GM12878 (cell line): ENCODE measurements around the gene PRRT1. TPM values are rescaled to one million over a fixed set of nuclear protein-coding genes. Genes with fewer than 3 reads are reported as not detected.

ENCODE experiments used
- CHD1 ChIP-seq: IDR thresholded peaks from 2 replicates; pipeline ENCODE4 v1.6.1; 2012; ENCODE audit warnings: low read depth, low read length, improper control_type of control experiment
- CREM ChIP-seq: IDR thresholded peaks from 2 replicates; pipeline ENCODE4 v1.6.1; 2014; ENCODE audit warnings: antibody characterized with exemption, low read depth
- ELK1 ChIP-seq: IDR thresholded peaks from 2 replicates; pipeline ENCODE4 v1.6.1; 2012; ENCODE audit warnings: low read depth, low read length, improper control_type of control experiment
- ETV6 ChIP-seq, 2 experiments: fragments of 450-650 bp in 1 of 2; IDR thresholded peaks in 1 of 2; conservative IDR thresholded peaks in 1 of 2; 2 replicates each; pipeline ENCODE4 v1.6.1; 2014; ENCODE audit warnings: antibody characterized with exemption in 1 of 2, borderline replicate concordance in 1 of 2, low read depth in 1 of 2, mild to moderate bottlenecking in 1 of 2, moderate library complexity in 1 of 2
- HCFC1 ChIP-seq: fragments of 150-350 bp; IDR thresholded peaks from 2 replicates; pipeline ENCODE4 v1.6.1; 2014; ENCODE audit warnings: low read length
- HDAC2 ChIP-seq: fragments of 200-600 bp; sonication (generic); IDR thresholded peaks from 2 replicates; pipeline ENCODE4 v1.6.1; 2017
- HDAC6 ChIP-seq: fragments of 200-600 bp; sonication (generic); IDR thresholded peaks from one replicate; pipeline ENCODE4 v1.8.0; 2017; ENCODE audit warnings: antibody characterized with exemption; ENCODE audit not compliant: unreplicated experiment
- HDGF ChIP-seq: fragments of 450-650 bp; IDR thresholded peaks from 2 replicates; pipeline ENCODE4 v1.6.1; 2016; ENCODE audit warnings: antibody characterized with exemption
- JUNB ChIP-seq: IDR thresholded peaks from 2 replicates; pipeline ENCODE4 v1.6.1; 2016; ENCODE audit warnings: antibody characterized with exemption, mild to moderate bottlenecking
- KLF5 ChIP-seq: fragments of 450-650 bp; IDR thresholded peaks from 2 replicates; pipeline ENCODE4 v1.6.1; 2014; ENCODE audit warnings: mild to moderate bottlenecking; ENCODE audit not compliant: partially characterized antibody
- LARP7 ChIP-seq: fragments of 450-650 bp; IDR thresholded peaks from 2 replicates; pipeline ENCODE4 v1.6.1; 2017; ENCODE audit warnings: mild to moderate bottlenecking
- MLLT1 ChIP-seq: fragments of 450-650 bp; IDR thresholded peaks from 2 replicates; pipeline ENCODE4 v1.6.1; 2016; ENCODE audit warnings: mild to moderate bottlenecking
- MXI1 ChIP-seq: fragments of 150-350 bp; IDR thresholded peaks from 2 replicates; pipeline ENCODE4 v1.6.1; 2011; ENCODE audit warnings: low read depth, mild to moderate bottlenecking, inconsistent platforms, low read length, improper control_type of control experiment
- PAX5 ChIP-seq: IDR thresholded peaks from 2 replicates; pipeline ENCODE4 v1.6.1; 2011; ENCODE audit warnings: low read depth, low read length, borderline replicate concordance
- POU2F2 ChIP-seq: IDR thresholded peaks from 3 replicates; pipeline ENCODE4 v1.6.1; 2011; ENCODE audit warnings: low read depth, mild to moderate bottlenecking, low read length, borderline replicate concordance
- RELA ChIP-seq: fragments of 450-650 bp; IDR thresholded peaks from 2 replicates; pipeline ENCODE4 v1.8.0; 2014; ENCODE audit warnings: borderline replicate concordance; ENCODE audit not compliant: partially characterized antibody
- RELB ChIP-seq: fragments of 450-650 bp; IDR thresholded peaks from 2 replicates; pipeline ENCODE4 v1.6.1; 2017; ENCODE audit warnings: low read depth, mild to moderate bottlenecking, moderate library complexity
- REST ChIP-seq: IDR thresholded peaks from 2 replicates; pipeline ENCODE4 v1.6.1; 2012; ENCODE audit warnings: mild to moderate bottlenecking, low read depth, low read length
- SIN3A ChIP-seq: IDR thresholded peaks from 2 replicates; pipeline ENCODE4 v1.6.1; 2012; ENCODE audit warnings: low read depth, low read length, improper control_type of control experiment
- SPI1 ChIP-seq: IDR thresholded peaks from 2 replicates; pipeline ENCODE4 v1.6.1; 2011; ENCODE audit warnings: low read depth, mild to moderate bottlenecking, low read length, moderate library complexity, borderline replicate concordance; ENCODE audit not compliant: insufficient read depth
- SREBF1 ChIP-seq: IDR thresholded peaks from 2 replicates; pipeline ENCODE4 v1.6.1; 2012; ENCODE audit warnings: mild to moderate bottlenecking, low read length
- TCF3 ChIP-seq: IDR thresholded peaks from 2 replicates; pipeline ENCODE4 v1.6.1; 2012; ENCODE audit warnings: low read depth, mild to moderate bottlenecking, low read length, borderline replicate concordance; ENCODE audit not compliant: insufficient read depth
- USF1 ChIP-seq: IDR thresholded peaks from 2 replicates; pipeline ENCODE4 v1.6.1; 2011; ENCODE audit warnings: borderline replicate concordance, low read depth, mild to moderate bottlenecking, moderate library complexity, mixed read lengths, low read length; ENCODE audit not compliant: insufficient read depth; ENCODE audit errors: extremely low read length
- polyA plus RNA-seq, 11 experiments: library from polyadenylated mRNA; depleted of rRNA in 4 of 11; unstranded in 6 of 11; stranded (reverse) in 5 of 11; fragments of >200 nt; fragmentation: Nextera tagmentation in 4 of 11; fragmentation: Illumina TruSeq in 1 of 11; extraction: Ambion mirVana in 4 of 11; extraction: Trizol in 1 of 11; gene quantifications; 1 replicate in 1 of 11; 2 replicates in 10 of 11; pipeline versions ENCODE4 v1.2.1 to v1.2.3, GENCODE V29; 2011 to 2016; ENCODE audit warnings: inconsistent platforms in 2 of 11, missing spikeins in 2 of 11, low read depth in 1 of 11
- total RNA-seq, 4 experiments: library from RNA; depleted of rRNA in 3 of 4; stranded (reverse); fragments of >200 nt in 3 of 4; fragmentation: Illumina TruSeq in 1 of 4; extraction: Trizol in 1 of 4; gene quantifications; 2 replicates each; pipeline versions ENCODE4 v1.2.1 to v1.2.3, GENCODE V29; 2013 to 2021

PRRT1 gene
- total and polyA plus RNA-seq, 10 of the 15 experiments (the other 5 are each of a cell fraction or from before 2014, with no cell fraction given), result 0.04 to 0.15 (median 0.10) TPM; not detected in 6

- TF ChIP-seq SPI1, result peak; percentile 61; the same call in 1 of the 2 replicates
- no peak for TF ChIP-seq REST
- no peak for TF ChIP-seq HDAC6
- peak in 1 of 2 experiments; percentile 65; a peak in 1 of 4 replicates for TF ChIP-seq ETV6 (conservative IDR thresholded peaks at IDR 0.05 in 1 of 2, IDR thresholded peaks at IDR 0.05 in 1 of 2; ENCODE audit: borderline replicate concordance in 1 of 2, low read depth in 1 of 2)
- TF ChIP-seq SIN3A, result no peak
- TF ChIP-seq POU2F2, result peak; percentile 58; the same call in 1 of the 3 replicates
- TF ChIP-seq MXI1, result no peak; the same call in 1 of the 2 replicates
- no peak for TF ChIP-seq ELK1
- TF ChIP-seq RELB, result peak; percentile 65; the same call in 1 of the 2 replicates
- no peak for TF ChIP-seq HDAC2
- 0 out of 2 replicates have a peak, but pooled peaks have one; percentile 24 for TF ChIP-seq PAX5
- TF ChIP-seq CHD1, result no peak
- no peak for TF ChIP-seq RELA
- no peak; the same call in 1 of the 2 replicates for TF ChIP-seq HCFC1
- TF ChIP-seq USF1, result no peak
- no peak for TF ChIP-seq LARP7
- no peak for TF ChIP-seq KLF5
- no peak for TF ChIP-seq TCF3
- TF ChIP-seq CREM, result no peak
- no peak for TF ChIP-seq JUNB
- no peak; the same call in 1 of the 2 replicates for TF ChIP-seq HDGF
- TF ChIP-seq MLLT1, result peak; percentile 9; the same call in 1 of the 2 replicates
- TF ChIP-seq SREBF1, result no peak
Observed at GRCh38 chr6:32192608-32193039, 40.9 kb upstream of the PRRT1 start, which contains the start of gene GPSM3 (continued).
